ENCODE measurements around the gene ARX.

The ARX gene

GRCh38 chrX:24996096-24996709 is 19.6 kb downstream of the ARX start:
- DNase-seq = no peak

GRCh38 chrX:24993879-24994278 is 21.9 kb downstream of the ARX start:
- no peak for DNase-seq

DNA sequence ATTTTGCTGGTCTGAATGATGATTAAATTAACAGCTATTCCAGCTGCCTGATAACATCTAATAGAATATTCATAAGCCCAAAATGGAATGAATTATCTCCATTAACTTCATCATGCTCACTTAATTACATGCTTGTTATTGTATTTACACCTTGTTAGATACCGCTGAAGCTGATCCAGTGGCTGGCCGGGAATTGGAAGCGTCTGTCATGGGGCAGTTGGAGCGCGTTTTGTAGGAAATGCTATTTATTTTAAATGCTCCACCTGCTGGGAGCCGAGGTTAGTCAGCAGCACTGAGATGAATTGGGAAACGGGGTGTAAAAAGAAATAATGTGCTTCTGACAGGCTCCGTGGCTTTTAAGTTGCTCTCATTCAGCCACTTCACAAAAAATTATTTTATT is 25.2 kb downstream of the ARX start:
- no peak for DNase-seq

DNA sequence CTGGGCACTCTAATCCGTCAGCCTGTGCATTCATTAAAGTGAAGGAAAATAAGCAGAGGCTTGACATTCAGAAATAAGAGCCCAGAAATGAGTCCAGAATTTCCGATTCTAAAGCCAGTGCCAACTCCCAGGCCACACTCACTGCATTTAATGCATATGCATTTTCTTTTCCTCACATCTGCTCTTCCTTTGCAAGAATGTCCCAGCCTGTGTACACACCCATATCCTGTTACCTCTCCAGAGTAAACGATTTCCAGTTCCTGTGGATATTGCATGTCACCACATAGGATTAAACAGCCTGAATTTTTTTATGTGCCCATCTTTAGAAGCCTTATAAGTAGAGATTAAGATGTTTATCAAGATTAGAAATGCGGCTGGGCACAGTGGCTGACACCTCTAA is 27.5 kb downstream of the ARX start:
- no peak for DNase-seq

GRCh38 chrX:24987731-24988130 is 28.0 kb downstream of the ARX start:
- no peak for DNase-seq

GRCh38 chrX:24985120-24985519 is 30.6 kb downstream of the ARX start:
- DNase-seq = no peak

GRCh38 chrX:24983931-24984330 is 31.8 kb downstream of the ARX start:
- no peak for DNase-seq

GRCh38 chrX:24982306-24982965 is 33.3 kb downstream of the ARX start:
- DNase-seq = no peak

DNA sequence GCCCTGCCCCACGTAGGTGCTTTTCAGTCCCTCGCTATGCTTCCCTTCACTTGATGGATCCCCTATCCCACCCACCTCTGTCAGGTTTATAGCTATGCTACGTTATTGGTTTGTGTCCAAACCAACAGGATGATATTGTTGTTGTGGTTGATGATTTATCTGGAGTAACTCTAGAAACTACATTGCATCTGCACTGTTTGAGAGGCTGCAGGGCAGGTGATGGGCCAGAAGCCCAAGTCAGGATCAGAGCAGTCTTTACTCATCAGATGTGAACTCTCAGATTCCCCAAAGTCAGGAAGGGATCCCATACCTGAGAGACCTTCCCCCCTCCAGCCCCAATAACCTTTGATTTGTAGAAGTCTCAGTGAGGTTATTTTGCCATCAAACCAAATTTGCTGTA is 34.7 kb downstream of the ARX start:
- DNase-seq = no peak

- DNase-seq = no peak
Observed at GRCh38 chrX:24979081-24979480, 36.7 kb downstream of the ARX start.

- DNase-seq = no peak
Observed at GRCh38 chrX:24969812-24970211, 46.0 kb downstream of the ARX start.

GRCh38 chrX:24965372-24965771 is 50.4 kb downstream of the ARX start:
- no peak for DNase-seq

- DNase-seq = no peak
Observed at GRCh38 chrX:24963823-24964222, 51.9 kb downstream of the ARX start.

- DNase-seq = no peak
Observed at GRCh38 chrX:24961809-24962208, 54.0 kb downstream of the ARX start.

- no peak for DNase-seq
Observed at GRCh38 chrX:24956828-24957227, 58.9 kb downstream of the ARX start.

DNA sequence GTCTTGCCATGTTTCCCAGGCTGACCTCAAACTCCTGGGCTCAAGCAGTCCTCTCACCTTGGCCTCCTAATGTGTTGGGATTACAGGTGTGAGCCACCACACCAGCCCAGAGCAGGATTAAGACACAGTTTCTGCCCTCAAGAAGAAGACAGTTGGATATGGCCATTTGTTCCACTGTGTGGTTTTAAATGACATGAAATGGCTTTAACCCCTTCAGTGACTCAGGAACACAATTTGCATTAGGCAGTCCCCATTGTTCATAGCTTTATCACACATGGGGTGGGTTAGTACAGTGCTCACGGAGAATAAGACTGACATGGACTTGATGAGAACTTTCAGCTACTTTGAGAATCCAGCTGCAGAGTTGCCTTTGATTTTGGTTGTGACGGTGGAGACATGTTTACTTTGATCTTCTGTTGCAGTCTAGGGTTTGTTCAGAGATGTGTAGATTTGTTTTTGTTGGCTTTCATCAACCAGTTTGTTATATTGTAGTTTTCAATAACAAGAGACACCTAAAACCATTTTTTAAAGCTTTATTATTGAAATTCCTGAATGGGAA is 60.3 kb downstream of the ARX start:
- no peak for DNase-seq

- no peak for DNase-seq
Observed at GRCh38 chrX:24954732-24955131, 61.0 kb downstream of the ARX start.

Measured in CD4-positive, alpha-beta T cell treated with Interleukin-15 for 1 hour (primary cell).